Hematopoietic multipotent progenitor cell treated with erythropoietin and hydrocortisone succinate and interleukin-3 and kit ligand, for 4 days (in vitro differentiated cells): ENCODE measurements around the gene ADIG.

Experiments
- DNase-seq: peaks from one replicate; pipeline ENCODE4 v3.0.0-alpha.2; 2015

Gene ADIG

DNA sequence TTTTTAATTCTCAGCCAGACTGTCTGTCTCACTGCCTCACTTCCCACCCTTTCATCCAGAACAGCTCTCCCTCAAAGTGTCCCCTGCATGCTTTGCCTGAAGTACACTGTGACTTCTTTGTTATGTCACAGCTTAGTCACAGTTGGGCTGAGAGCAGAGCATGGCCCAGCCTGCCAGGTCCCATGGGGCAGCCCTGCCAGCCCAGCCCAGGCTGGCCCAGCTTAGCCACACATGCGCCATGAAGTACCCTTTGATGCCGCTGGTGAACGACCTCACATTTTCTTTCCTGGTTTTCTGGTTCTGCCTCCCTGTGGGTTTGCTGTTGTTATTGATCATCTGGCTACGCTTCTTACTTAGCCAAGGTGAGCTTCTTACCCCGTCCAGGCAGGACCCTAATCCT is at the start of gene ADIG:
Gene ADIG (plus strand): TSS at position 185 of the 400 bp plus-strand sequence. CDS start 54 bp downstream, at position 239.
- no peak for DNase-seq

DNA sequence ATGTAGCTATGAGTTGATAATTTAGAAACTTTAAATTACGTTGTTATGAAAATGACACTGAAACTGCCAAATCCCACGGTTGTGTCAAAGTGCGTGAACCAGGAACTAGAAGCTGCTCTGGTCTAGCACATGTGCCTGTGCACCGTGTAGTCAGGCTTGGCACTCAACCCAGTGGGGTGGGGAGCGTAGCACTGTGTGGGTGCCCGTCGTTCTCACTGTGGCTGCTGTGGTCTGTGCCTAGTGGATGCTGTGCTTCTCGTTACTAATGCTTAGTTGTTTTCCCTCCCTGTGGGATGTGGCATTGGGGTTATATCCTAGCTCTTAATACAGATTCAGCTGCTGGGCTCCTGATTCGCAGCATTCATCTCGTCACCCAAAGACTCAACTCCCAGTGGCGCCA is 46.2 kb upstream of the ADIG start:
- DNase-seq = no peak

DNA sequence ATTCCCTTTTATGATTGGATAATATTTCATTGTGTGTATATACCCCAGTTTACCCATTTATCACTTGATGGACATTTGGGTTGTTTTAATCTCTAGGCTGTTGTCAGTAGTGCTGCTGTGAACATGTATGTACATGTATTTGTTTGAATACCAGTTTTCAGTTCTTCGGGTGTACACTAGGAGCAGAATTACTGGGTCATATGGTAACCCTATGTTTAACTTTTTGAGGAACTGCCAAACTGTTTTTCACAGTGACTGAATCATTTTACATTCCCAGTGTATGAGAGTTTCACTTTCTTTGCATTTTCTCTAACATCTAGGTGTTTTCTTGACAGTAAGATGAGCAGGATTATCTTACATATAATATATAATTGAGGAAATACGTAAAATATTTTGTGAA is 44.7 kb upstream of the ADIG start:
- peak; percentile 8 for DNase-seq

DNA sequence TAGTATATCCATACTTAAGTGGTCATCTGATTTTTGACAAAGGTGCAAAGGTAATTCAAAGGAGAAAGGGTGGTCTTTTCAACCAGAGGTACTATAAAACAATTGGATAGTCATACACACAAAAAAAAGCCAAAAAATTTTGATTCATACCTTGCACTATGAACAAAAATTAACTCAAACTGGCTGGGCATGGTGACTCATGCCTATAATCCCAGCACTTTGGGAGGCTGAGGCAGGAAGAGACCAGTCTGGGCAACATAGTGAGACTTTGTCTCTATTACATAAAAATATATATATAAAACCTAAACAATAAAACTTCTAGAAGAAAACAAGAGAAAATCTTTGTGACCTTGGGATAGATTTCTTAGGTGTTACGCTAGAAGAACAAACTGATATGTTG is 43.8 kb upstream of the ADIG start:
- no peak for DNase-seq

DNA sequence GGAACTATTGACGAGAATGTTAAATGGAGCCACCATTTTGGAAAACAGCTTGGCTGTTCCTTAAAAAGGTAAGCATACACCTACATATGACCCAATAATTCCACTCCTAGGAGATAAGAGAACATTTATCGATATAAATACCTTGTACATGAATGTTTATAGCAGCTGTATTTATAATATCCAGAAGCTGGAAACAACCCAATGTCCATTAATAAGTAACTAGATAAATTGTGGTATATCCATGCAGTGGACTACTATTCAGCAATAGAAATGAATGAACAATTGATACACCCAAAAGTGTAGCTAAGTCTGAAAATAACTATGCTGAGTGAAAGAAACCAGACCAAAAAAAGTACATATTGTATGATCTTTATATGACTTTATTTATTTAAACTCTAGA is 42.2 kb upstream of the ADIG start:
- no peak for DNase-seq

DNA sequence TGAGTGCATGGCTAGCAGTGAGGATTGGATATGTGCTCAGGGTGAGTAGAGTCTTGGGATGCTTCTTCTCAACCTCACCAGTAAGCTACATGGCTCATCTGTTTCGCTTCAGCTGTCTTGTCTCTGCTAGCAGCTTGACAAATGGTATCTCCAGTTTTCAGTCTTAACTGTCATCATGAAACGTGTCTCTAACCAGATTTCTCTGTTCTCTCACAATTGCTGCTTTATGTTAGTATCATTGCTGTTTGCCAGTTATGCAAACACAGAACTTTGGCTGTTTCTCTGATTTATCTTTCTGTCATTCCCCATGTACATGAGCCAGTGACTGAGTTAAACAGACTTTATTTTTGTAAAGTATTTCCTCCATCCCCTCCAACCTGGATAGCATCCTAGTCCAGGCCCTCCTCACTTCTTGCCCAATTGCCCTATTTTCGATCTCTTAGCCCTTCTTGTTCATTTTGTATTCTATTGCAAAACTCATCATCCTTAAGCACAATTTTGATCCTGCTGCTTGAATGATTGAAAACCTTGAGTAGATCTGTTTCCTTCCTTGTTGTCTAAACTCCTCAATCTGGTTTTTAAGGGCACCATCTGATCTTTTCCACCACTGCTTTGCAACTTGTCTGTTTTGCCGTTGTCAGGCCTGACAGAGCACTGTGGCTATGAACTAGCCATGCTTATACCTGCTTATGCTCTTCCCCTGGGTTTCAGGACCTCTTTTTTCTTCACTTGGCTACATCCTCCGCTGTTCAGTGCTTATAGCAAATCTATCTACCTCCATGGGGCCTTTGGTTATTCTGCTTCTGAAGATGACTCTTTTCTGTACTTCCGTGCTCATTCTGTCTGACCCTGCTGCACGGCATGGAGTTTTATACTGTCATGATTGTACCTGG is 37.7 kb upstream of the ADIG start:
- DNase-seq = no peak

DNA sequence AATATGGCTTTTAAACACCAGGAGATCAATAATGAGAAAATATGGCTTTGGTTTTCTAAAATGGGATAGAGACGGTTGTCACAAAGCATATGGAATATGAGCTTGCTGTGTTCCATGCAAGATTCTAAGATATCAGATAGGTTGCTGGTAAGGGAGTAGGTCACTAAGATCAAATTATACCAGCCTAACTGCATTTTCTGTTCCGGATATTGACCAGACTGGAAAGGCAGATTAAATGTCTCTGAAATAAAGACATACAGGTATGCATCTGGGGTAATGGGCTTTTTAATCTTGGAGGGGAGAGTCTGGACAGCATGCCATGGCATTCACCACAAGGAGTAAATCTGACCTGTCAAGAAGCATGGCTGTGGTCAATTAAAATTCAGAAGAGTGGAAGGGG is 35.2 kb upstream of the ADIG start:
- DNase-seq = no peak

DNA sequence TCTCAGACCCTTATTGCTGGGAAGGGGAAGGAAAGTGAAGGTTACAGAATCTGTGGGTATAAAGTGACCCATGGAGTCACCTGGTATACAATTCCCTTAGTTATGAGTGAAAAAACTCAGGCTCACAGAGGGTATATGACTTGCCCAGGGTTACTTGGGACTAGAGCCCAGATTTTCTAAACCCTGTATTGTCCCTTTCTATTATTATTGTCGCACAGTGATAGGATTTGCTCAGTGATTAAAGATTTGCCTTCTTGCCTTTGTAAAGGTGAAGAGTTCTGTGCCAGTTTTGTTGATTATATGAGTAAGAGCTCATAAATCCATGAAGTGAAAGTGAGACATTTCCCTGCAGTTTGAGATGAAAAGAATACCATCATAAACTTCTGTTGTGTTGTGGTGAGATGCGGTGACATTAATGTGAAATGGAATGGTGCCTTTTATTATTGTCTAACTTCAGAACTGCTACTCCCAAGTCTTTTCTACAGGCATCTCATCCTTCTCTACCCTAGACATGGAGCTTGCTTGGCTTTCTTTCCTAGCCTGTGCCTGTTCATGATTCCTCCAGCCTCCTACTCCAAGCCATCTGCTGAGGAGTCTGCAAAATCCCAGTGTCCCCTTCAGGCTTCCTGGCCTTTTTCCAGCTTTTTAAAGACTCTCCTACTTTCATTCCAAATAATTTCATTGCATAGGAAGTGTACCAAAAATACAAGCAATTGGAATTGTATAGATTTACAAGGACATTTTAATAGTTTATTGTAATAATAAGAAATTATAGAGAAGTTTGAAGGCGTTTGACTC is 33.5 kb upstream of the ADIG start:
- DNase-seq = no peak

DNA sequence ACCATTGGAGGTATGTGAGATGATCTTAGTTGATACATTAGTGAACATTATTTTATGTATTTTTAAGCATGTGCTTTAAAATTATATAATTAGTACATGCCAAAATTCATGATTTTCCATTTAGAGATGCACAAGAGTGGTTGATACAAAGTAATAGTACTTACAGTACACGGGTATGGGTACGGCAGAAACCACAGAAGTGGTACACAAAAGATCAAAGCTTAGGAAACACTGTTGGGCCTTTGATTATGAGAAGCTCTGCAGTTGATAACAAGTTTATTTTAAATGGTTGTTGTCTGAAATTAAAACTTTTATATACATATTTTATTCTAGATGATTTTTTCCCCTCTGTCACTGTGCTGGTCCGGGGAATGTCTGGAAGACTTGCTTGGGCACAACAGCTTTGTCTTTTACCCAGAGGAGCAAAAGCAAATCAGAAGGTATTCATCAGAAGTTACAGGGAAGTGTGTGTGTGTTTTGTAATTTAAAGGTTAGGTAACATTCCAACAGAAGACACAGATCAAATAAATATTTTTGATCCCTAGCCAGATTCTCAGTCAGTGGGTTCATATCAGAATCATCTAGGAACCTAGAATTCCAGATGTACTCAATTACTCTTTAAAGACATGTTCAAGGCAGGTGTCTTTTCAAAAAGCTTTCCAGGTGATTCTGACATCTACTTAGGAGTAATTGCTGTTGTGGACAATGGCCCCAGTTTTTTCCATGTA is 32.5 kb upstream of the ADIG start:
- DNase-seq = no peak

DNA sequence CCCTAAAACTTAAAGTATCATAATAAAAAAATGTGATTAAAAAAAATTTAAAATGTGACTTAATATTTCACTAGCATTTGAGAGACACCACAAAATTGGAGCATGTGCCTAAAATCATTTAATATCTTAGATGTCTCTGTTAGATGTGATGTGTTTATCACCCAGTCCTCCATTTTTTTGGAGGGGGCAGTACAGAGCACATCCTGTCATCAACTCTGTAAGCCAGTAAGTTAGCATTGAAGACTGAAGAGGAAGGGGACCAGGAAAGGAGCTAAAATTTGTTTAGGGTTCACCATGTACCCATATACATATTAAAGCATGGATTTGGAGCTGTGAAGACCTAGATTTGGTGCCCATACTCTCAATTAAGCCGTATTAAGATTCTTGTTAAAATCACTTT is 30.7 kb upstream of the ADIG start:
- DNase-seq = peak; percentile 41

DNA sequence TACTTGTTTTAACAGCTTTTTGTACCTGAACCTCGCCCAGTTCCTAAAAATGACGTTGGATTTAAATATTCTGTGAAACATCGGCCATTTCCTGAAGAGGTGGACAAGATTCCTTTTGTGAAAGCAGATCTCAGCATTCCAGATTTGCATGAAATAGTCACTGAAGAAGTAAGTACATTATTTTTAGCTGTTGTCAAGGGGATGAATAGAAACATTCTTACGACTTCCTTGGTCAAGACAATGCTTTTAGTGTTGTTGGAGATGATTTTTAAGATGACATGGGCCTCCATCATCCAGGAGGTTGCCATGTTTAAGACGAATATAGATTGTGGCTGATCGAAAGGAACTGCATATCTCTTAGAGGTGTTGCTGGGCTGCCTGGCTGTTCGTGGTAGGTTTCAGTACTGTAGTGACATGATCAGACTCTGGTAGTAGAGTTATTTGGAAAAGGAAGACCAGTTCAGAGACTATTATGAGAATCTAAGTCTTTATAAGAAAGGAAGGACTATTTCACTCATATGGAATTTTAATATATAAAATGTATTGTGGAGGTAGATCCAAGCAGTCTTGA is 29.9 kb upstream of the ADIG start:
- no peak for DNase-seq

DNA sequence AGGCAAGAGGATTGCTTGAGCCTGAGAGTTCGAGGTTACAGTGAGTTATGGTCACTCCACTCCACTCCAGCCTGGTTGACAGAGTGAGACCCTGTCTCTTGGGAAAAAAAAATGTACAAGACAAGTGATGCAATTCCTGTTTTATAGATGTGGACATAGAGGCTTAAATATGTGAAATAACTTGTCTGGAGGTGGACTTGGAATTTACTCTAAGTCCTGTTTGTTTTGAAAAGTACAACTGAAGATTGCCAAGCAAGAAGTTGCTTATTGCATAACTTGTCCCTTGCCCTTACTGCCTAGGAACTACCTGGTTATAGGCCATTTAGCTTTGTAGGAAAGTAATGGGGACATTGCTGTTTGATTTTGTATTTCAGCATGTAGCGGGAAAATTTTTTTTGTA is 26.0 kb upstream of the ADIG start:
- no peak for DNase-seq

DNA sequence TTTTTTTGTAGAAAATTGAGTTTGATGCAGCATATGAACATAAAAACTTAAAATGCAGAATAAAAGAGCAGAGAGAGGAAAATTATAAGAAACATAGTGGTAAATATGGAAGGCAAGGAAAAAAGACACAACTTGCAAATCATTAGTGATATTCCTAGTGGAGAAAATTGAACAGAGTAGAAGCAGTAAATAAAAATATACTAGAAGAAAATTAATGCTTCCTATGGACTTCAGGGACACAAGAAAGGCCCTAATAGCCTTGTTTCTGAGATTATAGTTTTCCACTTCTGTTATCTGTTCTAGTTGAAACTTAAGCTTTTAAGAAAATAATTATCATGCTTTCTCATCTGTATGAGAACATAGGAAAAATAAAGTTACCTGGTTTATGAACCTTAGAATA is 25.6 kb upstream of the ADIG start:
- DNase-seq = no peak

DNA sequence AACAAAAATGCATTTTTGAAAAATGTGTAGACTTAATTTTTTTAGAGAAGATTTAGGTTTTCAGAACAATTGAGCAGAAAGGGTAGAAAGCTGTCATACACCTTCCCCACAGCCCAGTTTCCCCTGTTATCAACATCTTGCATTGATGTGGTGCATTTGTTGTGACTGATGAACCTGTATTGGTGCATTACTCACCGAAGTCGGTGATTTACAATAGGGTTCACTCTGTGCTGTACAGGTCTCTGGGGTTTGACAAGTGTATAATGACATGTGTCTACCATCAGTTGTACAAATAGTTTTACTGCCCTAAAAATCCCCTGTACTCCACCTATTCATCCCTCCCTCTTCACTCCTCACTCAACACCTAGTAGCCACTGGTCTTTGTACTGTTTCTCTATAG is 23.8 kb upstream of the ADIG start:
- no peak for DNase-seq

DNA sequence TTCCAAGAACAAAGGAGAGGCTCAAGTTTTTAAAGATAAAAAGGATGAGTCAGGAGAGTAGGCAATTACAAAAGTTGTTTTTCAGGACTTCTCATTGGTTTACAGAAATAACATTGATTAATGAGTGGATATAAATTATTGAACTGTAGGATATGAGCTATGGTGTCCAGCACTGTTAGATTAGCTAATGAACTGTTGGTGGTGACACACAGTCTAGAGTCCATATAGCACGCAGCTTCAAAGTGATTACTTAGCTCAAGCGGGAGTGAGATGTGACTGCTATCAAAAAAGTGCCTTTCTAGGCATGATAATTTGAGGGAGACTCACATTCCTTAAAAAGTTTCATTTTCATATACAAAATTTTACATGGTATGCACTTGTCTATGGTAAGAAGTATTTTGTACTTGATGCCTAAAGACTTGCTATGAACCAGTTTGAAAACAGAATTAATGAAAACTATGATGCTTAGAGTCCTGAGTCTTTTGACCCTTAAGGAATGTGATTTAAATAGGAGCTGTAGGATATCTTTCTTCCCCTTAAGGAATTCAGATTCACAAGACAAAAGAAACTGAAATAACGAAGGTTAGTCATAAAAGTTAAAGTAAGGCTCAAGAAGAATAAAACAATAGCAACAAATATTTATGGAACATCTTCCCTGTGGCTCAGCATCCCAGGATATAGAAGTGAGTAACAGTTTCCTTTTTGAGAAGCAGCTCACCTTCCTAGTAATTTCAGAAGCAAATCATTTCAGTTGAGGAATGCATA is 22.2 kb upstream of the ADIG start:
- DNase-seq = no peak

DNA sequence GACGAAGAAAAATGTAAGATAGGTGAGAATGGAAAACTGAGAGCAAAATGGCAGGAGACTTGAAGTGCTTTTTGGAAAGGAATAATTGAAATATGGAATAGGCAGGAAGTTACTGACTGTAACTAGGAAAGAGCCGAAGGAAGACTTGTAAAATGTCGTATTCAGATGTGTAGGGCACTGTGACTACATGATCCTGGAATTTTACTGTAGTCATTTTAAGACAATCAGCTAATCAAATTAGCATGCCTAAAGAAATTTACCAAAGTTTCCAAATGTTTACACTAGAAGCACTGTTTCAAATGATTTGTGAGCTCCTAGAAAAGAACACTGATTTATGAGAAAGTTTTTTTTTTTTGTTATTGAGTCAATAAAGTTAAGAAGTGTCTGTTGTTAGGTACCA is 21.2 kb upstream of the ADIG start:
- no peak for DNase-seq

DNA sequence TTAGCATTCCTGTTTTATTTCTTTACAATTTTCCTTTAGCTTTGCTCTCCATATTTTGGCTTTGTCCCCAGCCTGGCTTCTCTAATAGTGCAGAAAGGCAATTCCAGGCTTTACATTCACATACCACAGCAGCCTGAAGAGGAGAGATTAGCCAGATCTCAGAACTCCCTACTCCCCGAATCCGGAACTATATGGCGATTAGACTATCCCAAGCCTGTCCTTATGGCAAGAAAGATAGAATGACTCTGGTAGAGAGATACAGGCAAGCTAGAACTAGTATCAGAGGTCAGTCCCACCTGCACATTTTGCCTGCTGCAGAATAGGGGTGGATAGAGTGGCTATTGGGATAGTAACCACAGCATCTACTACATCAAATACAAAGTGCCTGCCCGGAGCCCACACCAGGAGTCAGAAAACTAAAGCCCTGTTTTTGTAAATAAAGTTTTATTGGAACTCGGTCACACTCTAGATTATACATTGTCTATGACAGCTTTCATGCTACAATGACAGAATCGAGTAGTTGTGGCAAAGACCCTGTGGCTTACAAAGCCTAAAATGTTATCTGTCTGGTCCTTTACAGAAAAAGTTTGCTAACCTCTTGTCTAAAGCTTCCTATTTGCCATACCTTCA is 17.1 kb upstream of the ADIG start:
- no peak for DNase-seq

DNA sequence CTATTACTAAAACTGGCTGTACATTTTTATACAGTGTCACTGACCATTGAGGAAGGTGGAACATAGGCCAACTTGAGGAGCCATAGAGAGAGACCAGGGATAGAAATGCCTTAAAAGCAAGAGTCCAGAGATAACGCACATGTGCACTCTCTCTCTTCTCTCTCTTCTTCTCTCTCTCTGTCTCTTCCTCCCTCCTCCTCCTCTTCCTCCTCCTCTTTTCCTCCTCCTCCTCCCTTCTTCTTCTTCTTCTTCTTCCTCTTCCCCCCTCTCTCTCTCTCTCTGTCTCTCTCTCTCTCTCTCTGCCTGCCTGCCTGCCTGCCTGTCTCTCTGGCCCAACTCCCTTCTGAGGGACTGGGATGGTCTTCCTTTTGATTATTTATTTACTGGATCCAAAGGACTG is 16.3 kb upstream of the ADIG start:
- no peak for DNase-seq

DNA sequence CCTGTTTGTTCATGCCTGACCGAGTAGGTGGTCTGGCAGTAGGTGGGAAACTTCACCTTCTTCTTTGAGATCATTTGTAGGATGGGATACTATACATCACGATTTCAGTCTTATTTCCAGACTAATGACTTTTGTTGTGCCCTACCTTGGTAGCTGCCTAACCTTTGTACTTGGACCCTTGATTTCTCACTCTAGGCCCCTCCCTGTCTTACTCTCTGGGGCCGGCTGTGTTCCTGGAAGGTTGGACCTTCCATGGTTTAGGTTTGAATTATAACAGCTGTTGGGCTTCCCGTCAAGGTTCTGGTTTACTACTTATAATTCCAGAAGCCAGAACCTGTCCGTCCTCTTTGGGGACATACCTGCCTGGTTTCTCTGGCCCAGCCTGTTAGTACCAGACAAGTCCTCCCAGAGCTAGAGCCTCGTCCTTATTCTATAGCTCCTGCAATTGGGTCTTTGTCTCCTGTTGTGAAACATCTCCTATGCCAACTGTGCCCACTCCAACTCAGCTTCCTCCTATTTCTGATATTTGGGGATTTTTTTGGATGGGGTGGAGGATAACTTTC is 14.9 kb upstream of the ADIG start:
- no peak for DNase-seq

DNA sequence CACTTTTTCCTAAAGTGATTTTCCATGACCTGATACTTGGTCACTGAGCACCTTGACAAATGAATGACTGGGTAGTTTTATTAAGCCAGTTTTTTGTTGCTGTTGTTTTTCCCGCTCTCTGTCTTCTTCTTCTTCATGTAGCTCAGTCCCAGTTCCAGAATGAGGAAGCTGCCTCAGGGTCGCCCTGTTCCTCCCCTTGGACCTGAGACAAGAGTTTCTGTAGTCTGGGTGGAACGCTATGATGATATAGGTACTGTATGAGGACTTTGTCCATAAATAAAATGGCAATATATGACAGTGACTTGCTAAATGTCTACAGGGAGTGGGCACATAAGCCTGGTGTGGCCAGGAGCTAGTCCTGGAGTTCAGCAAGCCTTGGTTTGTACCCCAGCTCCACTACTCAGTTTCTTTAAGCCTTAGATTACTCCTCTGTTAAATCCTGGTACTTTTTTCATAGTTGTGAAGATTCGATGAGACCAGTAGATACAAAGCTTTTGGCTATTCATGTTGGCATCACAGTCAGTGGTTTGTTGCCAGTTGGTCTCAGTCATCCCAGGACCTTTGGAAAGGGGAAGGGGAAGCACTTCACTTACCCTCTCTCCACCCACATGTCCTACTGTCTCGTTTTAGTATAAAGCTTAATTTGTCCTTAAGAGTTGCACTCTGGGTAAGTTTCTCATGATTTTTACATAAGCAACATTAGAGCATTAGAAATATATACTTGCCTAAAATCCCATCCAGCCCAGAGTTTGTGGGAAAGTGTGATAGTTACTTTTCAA is 11.1 kb upstream of the ADIG start:
- peak; percentile 7 for DNase-seq

DNA sequence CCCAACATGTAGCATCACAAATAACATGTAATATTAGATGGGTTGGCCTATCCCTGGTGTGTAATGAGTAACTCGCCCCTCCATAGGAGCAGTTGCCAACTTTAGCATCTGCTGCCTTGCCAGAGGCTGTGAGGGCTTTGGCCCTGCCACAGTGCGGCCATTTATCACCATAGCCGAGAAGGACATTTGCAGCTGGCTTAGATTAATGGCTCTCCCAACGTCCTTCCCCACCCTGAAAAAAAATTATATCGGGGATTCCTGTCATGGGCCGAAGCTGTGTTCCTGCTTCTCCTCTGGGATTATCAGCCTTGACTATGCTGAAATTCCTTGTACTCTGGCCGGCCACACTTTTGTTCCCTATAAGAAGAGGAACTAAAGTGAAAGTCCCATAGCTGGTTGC is 7.6 kb upstream of the ADIG start:
- DNase-seq = no peak
